ENCODE results near the gene TTBK2. TPM values are rescaled to one million over a fixed set of nuclear protein-coding genes. Genes with fewer than 3 reads are reported as not detected.

TTBK2 gene
- total and polyA plus RNA-seq, 12 donors = 3.8 to 46.6 (median 16.7) TPM

GRCh38 chr15:42820811-42821210, 99.8 kb downstream of the TTBK2 start:
- TF ChIP-seq POLR2A (IDR thresholded peaks at IDR 0.05) = no peak
- TF ChIP-seq, protein P1, sequence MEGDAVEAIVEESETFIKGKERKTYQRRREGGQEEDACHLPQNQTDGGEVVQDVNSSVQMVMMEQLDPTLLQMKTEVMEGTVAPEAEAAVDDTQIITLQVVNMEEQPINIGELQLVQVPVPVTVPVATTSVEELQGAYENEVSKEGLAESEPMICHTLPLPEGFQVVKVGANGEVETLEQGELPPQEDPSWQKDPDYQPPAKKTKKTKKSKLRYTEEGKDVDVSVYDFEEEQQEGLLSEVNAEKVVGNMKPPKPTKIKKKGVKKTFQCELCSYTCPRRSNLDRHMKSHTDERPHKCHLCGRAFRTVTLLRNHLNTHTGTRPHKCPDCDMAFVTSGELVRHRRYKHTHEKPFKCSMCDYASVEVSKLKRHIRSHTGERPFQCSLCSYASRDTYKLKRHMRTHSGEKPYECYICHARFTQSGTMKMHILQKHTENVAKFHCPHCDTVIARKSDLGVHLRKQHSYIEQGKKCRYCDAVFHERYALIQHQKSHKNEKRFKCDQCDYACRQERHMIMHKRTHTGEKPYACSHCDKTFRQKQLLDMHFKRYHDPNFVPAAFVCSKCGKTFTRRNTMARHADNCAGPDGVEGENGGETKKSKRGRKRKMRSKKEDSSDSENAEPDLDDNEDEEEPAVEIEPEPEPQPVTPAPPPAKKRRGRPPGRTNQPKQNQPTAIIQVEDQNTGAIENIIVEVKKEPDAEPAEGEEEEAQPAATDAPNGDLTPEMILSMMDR (IDR thresholded peaks at IDR 0.05) = no peak
- Histone ChIP-seq H3K9me3 (replicated peaks in 1 of 3) (no peaks in the 10 kb centered on the region), H3K4me1 (replicated peaks in 1 of 2) (no peaks in the 10 kb centered on the region), H3K27ac (no peak overlapping the region), H3K36me3 (replicated peaks in 1 of 2) (no peaks in the 10 kb centered on the region), H3K4me3 (no peak overlapping the region), H3K27me3 (no peaks in the 10 kb centered on the region)
- DNase-seq = no peak
- intact Hi-C loops (cut with DNase I) = no loop called here
- 87 to 95% (median 93%) methylated on average over 3 of the region's 3 CpGs for WGBS, 4 donors

DNA sequence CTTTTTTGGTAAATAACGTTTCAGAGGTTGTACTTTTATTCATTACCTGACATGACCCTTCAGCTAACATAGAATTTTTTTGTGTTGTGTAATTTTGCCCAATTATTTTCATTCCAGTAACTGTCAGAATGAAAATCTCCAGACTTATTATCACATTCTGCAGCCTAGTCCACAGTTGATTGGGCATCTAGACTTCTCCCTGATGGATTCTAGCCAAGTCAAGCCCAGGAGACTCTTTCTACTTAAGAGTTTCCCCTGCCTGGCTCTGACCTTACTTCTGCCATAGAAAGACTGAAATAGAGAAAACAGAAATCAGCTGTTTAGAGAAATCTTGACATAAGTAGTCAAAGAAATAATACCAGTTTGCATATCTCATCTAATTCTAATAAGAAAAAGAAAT, 100.8 kb downstream of the TTBK2 start:
- DNase-seq = no peak
- Histone ChIP-seq H3K4me1 (replicated peaks in 1 of 2) (no peaks in the 10 kb centered on the region), H3K27ac (no peak overlapping the region), H3K36me3 (replicated peaks in 1 of 2) (no peaks in the 10 kb centered on the region), H3K4me3 (no peak overlapping the region), H3K27me3 (no peaks in the 10 kb centered on the region), H3K9me3 (replicated peaks in 1 of 3) (no peaks in the 10 kb centered on the region)
- WGBS, 4 donors = 71 to 85% (median 78%) methylated on average over 1 of the region's 1 CpG
- intact Hi-C loops (cut with DNase I) = no loop called here
- TF ChIP-seq POLR2A (IDR thresholded peaks at IDR 0.05) = no peak
- TF ChIP-seq, protein P1 (IDR thresholded peaks at IDR 0.05) = no peak

DNA sequence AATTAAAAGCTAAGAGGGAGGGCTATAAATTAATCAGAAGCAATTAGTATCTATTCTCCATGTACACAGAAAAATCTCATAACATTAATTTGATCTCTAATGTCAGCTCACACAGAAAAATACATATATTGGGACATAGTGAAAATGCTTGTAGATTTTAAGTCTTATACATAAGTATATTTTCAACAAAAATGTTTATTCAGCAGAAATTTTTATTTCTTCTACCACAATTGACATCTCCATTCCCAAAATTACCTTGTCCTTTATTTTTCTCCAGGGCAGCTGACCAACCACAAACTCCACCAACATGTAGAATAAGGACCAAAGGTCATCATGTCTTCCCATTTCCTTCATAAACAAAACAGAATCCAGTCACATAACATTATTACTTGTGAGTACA, 109.1 kb downstream of the TTBK2 start:
- intact Hi-C loops (cut with DNase I) = no loop called here
- H3K27me3 ChIP-seq = no peaks in the 10 kb centered on the region
- no peaks in the 10 kb centered on the region for H3K9me3 ChIP-seq (replicated peaks in 1 of 3)
- no peaks in the 10 kb centered on the region for H3K36me3 ChIP-seq (replicated peaks in 1 of 2)
- DNase-seq = no peak
- TF ChIP-seq POLR2A (IDR thresholded peaks at IDR 0.05) = no peak
- TF ChIP-seq, protein P1 (IDR thresholded peaks at IDR 0.05) = no peak
- H3K4me1 ChIP-seq (replicated peaks in 1 of 2) = no peaks in the 10 kb centered on the region
- H3K27ac ChIP-seq = no peak overlapping the region
- no peak overlapping the region for H3K4me3 ChIP-seq

- WGBS, 4 donors = 87 to 95% (median 89%) methylated on average over 1 of the region's 1 CpG
- intact Hi-C loops (cut with DNase I) = no loop called here
- TF ChIP-seq, protein P1 (IDR thresholded peaks at IDR 0.05) = no peak
- no peak for TF ChIP-seq POLR2A (IDR thresholded peaks at IDR 0.05)
These were observed 111.7 kb downstream of the TTBK2 start for GRCh38 chr15:42808913-42809312.

More at GRCh38 chr15:42808913-42809312, 111.7 kb downstream of the TTBK2 start:
- Histone ChIP-seq H3K4me3 (no peak overlapping the region), H3K27ac (no peak overlapping the region), H3K9me3 (replicated peaks in 1 of 3) (no peaks in the 10 kb centered on the region), H3K27me3 (no peaks in the 10 kb centered on the region), H3K36me3 (replicated peaks in 1 of 2) (no peaks in the 10 kb centered on the region), H3K4me1 (replicated peaks in 1 of 2) (no peaks in the 10 kb centered on the region)
- no peak for DNase-seq

Measured in adrenal gland (tissue), 12 donors.